H1 (cell line): ENCODE measurements around the gene TMEM92. TPM values are rescaled to one million over a fixed set of nuclear protein-coding genes. Genes with fewer than 3 reads are reported as not detected.

Experiments used
- BCL11A ChIP-seq, 2 experiments: IDR thresholded peaks; one replicate each; pipeline ENCODE4 v1.6.1; 2011; ENCODE audit warnings: low read depth in 2 of 2, low read length in 2 of 2, mild to moderate bottlenecking in 2 of 2
- SIN3A ChIP-seq, 2 experiments: IDR thresholded peaks in 1 of 2; conservative IDR thresholded peaks in 1 of 2; 2 replicates each; pipeline ENCODE4 v1.6.1; 2011 to 2012; ENCODE audit warnings: low read length in 2 of 2, improper control_type of control experiment in 1 of 2, low read depth in 1 of 2, mild to moderate bottlenecking in 1 of 2
- polyA plus RNA-seq, 7 experiments: library from polyadenylated mRNA; depleted of rRNA in 3 of 7; stranded (reverse) in 5 of 7; unstranded in 2 of 7; fragments of >200 nt in 5 of 7; fragments of 200-250 nt in 2 of 7; gene quantifications; 1 replicate in 5 of 7; 2 replicates in 1 of 7; 4 replicates in 1 of 7; pipeline versions ENCODE4 v1.2.1 to v1.2.3, GENCODE V29; 2011 to 2013; ENCODE audit warnings: missing spikeins in 2 of 7, mixed read lengths in 2 of 7
- total RNA-seq: library from RNA; stranded (reverse); fragmentation: NEBNext Ultra II Directional; extraction: Animal tissue kit (Norgen Biotek cat#: 25700); gene quantifications from 2 replicates; pipeline ENCODE4 v1.2.1, GENCODE V29; 2021

Gene TMEM92
- total and polyA plus RNA-seq, 2 of the 8 experiments (the other 6 are each of a cell fraction or from before 2014, with no cell fraction given), result 11.9 to 24.8 TPM

DNA sequence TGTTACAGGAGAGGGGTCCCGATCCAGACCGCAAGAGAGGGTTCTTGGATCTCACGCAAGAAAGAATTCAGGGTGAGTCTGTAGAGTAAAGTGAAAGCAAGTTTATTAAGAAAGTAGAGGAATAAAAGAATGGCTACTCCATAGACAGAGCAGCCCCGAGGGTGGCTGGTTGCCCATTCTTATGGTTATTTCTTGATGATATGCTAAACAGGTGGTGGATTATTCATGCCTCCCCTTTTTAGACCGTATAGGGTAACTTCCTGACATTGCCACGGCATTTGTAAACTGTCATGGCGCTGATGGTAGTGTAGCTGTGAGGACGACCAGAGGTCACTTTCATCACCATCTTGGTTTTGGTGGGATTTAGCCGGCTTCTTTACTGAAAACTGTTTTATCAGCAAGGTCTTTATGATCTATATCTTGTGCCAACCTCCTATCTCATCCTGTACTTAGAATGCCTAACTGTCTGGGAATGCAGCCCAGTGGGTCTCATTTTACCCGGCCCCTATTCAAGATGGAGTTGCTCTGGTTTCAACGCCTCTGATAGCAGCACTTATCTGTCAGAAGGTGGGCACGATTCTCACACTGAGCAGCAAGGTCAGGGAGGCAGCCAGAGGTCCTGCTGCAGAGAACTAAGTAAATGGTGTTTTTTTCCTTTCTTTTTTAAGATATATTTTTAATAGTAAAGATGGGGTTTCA lies 45.2 kb downstream of the TMEM92 start (continued):
- TF ChIP-seq SIN3A (conservative IDR thresholded peaks at IDR 0.05 in 1 of 2, IDR thresholded peaks at IDR 0.05 in 1 of 2; ENCODE audit: low read depth in 1 of 2, low read length in 2 of 2) (no peak), BCL11A (IDR thresholded peaks at IDR 0.05; ENCODE audit: low read depth in 2 of 2, low read length in 2 of 2) (no peak)
- TF ChIP-seq, all 59 proteins: peak for 0
